HG03439 (cell line): ENCODE measurements around the gene EMC1.
"Not testable (repeated sequence)": the region's sequence is repeated elsewhere in the genome, so short reads cannot be mapped to it uniquely, and the experiment has no call there.

ENCODE experiments used
- ATAC-seq: cut with Tn5 transposase; IDR thresholded peaks from one replicate; pipeline ENCODE4 v1.9.1; 2021; ENCODE audit warnings: mild to moderate bottlenecking, moderate library complexity; ENCODE audit not compliant: unreplicated experiment

Gene EMC1

GRCh38 chr1:19262047-19262446 is 10.7 kb upstream of the EMC1 start:
- no peak for ATAC-seq

- ATAC-seq = no peak
These were observed 9.2 kb upstream of the EMC1 start for GRCh38 chr1:19260211-19261138.

- ATAC-seq = no peak
These were observed 7.0 kb upstream of the EMC1 start for GRCh38 chr1:19258353-19258752.

GRCh38 chr1:19257178-19257914 is 6.0 kb upstream of the EMC1 start:
- no peak for ATAC-seq

- ATAC-seq = not testable (repeated sequence)
These were observed 5.0 kb upstream of the EMC1 start for GRCh38 chr1:19256301-19256700.

- no peak for ATAC-seq
These were observed 4.0 kb upstream of the EMC1 start for GRCh38 chr1:19255288-19255687.

- ATAC-seq = no peak
These were observed 3.1 kb upstream of the EMC1 start for GRCh38 chr1:19254416-19254815.

- no peak for ATAC-seq
These were observed 557 bp downstream of the EMC1 start for GRCh38 chr1:19250629-19251304.

GRCh38 chr1:19240673-19241538 is 10.4 kb downstream of the EMC1 start:
- no peak for ATAC-seq

- no peak for ATAC-seq
These were observed 11.4 kb downstream of the EMC1 start for GRCh38 chr1:19239876-19240275.

- no peak for ATAC-seq
These were observed 17.1 kb downstream of the EMC1 start for GRCh38 chr1:19234224-19234623.

- no peak for ATAC-seq
These were observed 18.8 kb downstream of the EMC1 start for GRCh38 chr1:19232524-19232846.

- ATAC-seq = not testable (repeated sequence)
These were observed 19.4 kb downstream of the EMC1 start for GRCh38 chr1:19231736-19232523.

GRCh38 chr1:19229828-19230325 is 21.4 kb downstream of the EMC1 start:
- no peak for ATAC-seq

- ATAC-seq = no peak
These were observed 22.1 kb downstream of the EMC1 start for GRCh38 chr1:19229229-19229628.

GRCh38 chr1:19222979-19223824 is 28.1 kb downstream of the EMC1 start:
- ATAC-seq = no peak

GRCh38 chr1:19222573-19222972 is 28.8 kb downstream of the EMC1 start:
- ATAC-seq = no peak

- ATAC-seq = no peak
These were observed 30.3 kb downstream of the EMC1 start for GRCh38 chr1:19220991-19221390.
